Stimulated activated memory B cell treated with anti-CD40 and anti-IgM and Interleukin-4, amounts not matched to agents 10 μg/mL and 1 μg/mL and 100 μg/mL, for 72 hours (primary cell): Measurements from ENCODE around the gene JAZF1.

ENCODE experiments used
- ATAC-seq: fragments of 150-1000 bp; cut with Tn5 transposase; 2 replicates; pipeline ENCODE4 v1.10.0; 2021
- H3K27ac Mint-ChIP-seq: one replicate; pipeline ENCODE4 v1.8.0; 2022; ENCODE audit warnings: mild to moderate bottlenecking, mixed read lengths
- H3K27me3 Mint-ChIP-seq: one replicate; pipeline ENCODE4 v1.8.0; 2022; ENCODE audit warnings: mixed read lengths
- H3K36me3 Mint-ChIP-seq: one replicate; pipeline ENCODE4 v1.8.0; 2022; ENCODE audit warnings: mixed read lengths
- H3K4me1 Mint-ChIP-seq: one replicate; pipeline ENCODE4 v1.8.0; 2022; ENCODE audit warnings: mixed read lengths
- H3K4me3 Mint-ChIP-seq: one replicate; pipeline ENCODE4 v1.8.0; 2022; ENCODE audit warnings: mild to moderate bottlenecking, moderate library complexity, mixed read lengths
- H3K9me3 Mint-ChIP-seq: one replicate; pipeline ENCODE4 v1.8.0; 2022; ENCODE audit warnings: mixed read lengths

The JAZF1 gene

DNA sequence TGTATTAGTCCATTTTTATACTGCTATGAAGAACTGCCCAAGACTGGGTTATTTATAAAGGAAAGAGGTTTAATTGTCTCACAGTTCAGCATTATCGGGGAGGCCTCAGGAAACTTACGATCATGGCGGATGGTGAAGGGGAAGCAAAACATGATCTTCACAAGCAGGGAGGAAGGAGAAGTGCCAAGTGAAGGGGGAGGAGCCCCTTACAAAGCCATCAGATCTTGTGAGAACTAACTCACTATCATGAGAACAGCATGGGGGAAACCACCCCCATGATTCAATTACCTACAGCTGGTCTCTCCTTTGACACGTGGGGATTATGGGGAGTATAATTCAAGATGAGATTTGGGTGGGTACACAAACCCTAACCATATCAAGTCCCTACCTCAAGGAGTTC is 85.4 kb downstream of the JAZF1 start:
- H3K36me3 Mint-ChIP-seq: peaks cover 27% of the 10 kb centered on the region
- peak overlapping the region; percentile 13 for H3K27ac Mint-ChIP-seq
- no peaks in the 10 kb centered on the region for H3K9me3 Mint-ChIP-seq
- no peaks in the 10 kb centered on the region for H3K27me3 Mint-ChIP-seq
- no peak for ATAC-seq
- H3K4me3 Mint-ChIP-seq: no peak overlapping the region
- H3K4me1 Mint-ChIP-seq: peaks cover 41% of the 10 kb centered on the region

DNA sequence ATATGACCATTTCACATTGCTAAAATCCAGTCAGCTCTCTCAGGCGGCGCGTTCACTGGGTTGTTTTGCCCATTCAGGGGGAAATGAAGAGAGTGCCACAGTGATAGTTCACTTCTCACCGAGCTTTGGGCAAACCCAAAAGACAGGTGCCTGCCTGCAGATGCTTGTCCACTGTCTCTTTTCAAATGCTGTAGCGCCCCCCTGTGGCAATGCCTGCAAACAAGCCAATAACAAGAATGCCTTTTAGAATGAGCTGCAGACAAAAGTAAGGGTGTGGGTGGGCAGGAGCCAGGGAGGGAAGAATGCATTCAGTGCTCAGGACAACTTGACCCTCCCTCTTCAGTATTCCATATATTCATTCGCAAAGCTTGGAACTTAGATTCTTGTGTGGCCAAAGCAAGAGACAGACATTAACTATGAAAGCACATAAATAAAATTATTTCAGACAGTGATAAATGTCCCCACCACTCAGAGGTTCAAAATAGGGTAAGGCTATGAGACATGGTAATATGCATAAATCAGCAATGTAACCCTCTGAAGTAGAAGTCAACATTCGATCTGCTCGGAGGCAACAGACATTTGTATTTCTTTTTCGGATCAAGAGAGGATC is 86.9 kb downstream of the JAZF1 start:
- no peak for ATAC-seq
- peaks cover 3% of the 10 kb centered on the region for H3K9me3 Mint-ChIP-seq
- peaks cover 56% of the 10 kb centered on the region for H3K4me1 Mint-ChIP-seq
- H3K27me3 Mint-ChIP-seq: no peaks in the 10 kb centered on the region
- no peak overlapping the region for H3K4me3 Mint-ChIP-seq
- peaks cover 38% of the 10 kb centered on the region for H3K36me3 Mint-ChIP-seq
- H3K27ac Mint-ChIP-seq: no peak overlapping the region

DNA sequence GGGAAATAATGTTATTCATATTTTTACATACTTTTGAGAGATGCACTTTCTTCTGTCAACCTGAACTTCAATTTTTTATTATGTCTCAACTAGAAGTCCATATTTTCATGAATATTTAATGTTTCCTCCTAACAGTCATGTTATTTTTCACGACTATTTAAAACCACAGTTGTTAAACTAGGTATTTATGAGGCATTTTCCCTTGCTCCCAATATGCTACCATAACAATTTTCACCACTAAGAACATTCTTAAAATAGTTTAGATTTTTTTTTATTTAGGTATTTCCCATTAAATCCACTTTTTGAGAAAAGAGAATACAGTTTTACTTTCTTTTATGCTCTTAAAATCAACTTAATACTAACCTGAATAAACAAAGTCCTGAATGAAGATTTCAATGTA is 89.4 kb downstream of the JAZF1 start:
- no peak for ATAC-seq
- Mint-ChIP-seq H3K27ac (no peak overlapping the region), H3K4me1 (peaks cover 53% of the 10 kb centered on the region), H3K27me3 (no peaks in the 10 kb centered on the region), H3K36me3 (peaks cover 38% of the 10 kb centered on the region), H3K4me3 (no peak overlapping the region), H3K9me3 (peaks cover 3% of the 10 kb centered on the region)

DNA sequence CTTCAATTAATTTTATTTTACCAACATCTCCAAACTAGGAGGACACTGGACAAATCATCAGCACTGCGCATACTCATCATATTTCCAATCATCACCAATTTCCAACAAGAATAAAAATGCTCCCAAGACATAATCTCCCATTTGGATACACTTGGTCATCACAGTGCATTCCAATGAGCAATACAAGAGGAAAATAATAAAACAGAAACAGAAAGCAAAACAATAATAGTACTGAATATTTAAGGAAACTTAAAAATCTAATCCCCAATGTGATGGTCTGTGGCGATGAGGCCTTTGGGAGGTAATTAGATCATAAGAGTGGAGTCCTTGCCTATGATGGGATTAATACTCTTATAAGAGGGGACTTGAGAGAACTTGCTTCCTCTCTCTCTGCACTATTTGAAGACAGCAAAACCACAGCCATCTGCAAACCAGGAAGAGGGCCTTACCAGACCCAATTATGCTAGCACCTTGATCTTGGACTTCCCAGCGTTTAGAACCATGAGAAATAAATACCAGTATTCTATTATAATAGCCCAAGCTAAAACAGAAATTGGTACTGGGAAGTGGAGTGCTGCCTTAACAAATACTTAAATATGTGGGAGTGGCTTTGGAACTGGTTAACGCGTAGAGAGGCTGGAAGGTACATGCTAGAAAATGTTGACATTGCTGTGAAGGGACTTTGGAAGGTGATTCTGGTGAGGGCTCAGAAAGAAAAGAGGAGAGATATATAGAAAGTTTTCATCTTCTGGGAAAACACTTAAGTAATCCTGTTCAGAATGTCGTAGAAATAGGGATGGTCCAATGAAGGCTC is 91.5 kb downstream of the JAZF1 start:
- ATAC-seq: no peak
- Mint-ChIP-seq H3K4me1 (peaks cover 46% of the 10 kb centered on the region), H3K4me3 (no peak overlapping the region), H3K27ac (peak overlapping the region; percentile 44), H3K9me3 (peaks cover 3% of the 10 kb centered on the region), H3K27me3 (no peaks in the 10 kb centered on the region), H3K36me3 (peaks cover 23% of the 10 kb centered on the region)

GRCh38 chr7:28088032-28088431 is 92.6 kb downstream of the JAZF1 start:
- peaks cover 15% of the 10 kb centered on the region for H3K36me3 Mint-ChIP-seq
- no peak overlapping the region for H3K4me3 Mint-ChIP-seq
- no peaks in the 10 kb centered on the region for H3K27me3 Mint-ChIP-seq
- no peak overlapping the region for H3K27ac Mint-ChIP-seq
- H3K9me3 Mint-ChIP-seq: peaks cover 3% of the 10 kb centered on the region
- peaks cover 45% of the 10 kb centered on the region for H3K4me1 Mint-ChIP-seq
- no peak for ATAC-seq

DNA sequence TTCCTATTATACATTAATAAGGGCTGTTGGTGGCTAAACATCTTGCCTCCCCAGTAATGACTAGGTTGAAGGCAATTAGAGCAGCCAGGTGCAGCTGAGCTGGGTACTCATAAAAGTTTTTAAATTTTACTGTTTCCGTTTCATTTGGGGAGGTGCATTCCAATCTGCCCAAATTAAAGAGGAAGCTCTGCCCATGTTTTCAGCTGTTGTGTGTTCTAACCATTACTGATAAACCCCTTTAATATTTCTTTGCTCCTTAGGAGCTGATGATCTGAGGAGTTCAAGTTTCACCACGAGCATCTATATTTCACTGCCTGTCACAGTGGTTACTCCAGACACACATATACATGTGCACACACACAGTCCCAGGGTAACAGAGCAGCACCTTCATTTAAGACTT is 94.4 kb downstream of the JAZF1 start:
- Mint-ChIP-seq H3K4me1 (peaks cover 61% of the 10 kb centered on the region), H3K27me3 (no peaks in the 10 kb centered on the region), H3K36me3 (peaks cover 15% of the 10 kb centered on the region), H3K9me3 (peaks cover 3% of the 10 kb centered on the region), H3K4me3 (no peak overlapping the region), H3K27ac (peak overlapping the region; percentile 29)
- peak; percentile 76 for ATAC-seq

DNA sequence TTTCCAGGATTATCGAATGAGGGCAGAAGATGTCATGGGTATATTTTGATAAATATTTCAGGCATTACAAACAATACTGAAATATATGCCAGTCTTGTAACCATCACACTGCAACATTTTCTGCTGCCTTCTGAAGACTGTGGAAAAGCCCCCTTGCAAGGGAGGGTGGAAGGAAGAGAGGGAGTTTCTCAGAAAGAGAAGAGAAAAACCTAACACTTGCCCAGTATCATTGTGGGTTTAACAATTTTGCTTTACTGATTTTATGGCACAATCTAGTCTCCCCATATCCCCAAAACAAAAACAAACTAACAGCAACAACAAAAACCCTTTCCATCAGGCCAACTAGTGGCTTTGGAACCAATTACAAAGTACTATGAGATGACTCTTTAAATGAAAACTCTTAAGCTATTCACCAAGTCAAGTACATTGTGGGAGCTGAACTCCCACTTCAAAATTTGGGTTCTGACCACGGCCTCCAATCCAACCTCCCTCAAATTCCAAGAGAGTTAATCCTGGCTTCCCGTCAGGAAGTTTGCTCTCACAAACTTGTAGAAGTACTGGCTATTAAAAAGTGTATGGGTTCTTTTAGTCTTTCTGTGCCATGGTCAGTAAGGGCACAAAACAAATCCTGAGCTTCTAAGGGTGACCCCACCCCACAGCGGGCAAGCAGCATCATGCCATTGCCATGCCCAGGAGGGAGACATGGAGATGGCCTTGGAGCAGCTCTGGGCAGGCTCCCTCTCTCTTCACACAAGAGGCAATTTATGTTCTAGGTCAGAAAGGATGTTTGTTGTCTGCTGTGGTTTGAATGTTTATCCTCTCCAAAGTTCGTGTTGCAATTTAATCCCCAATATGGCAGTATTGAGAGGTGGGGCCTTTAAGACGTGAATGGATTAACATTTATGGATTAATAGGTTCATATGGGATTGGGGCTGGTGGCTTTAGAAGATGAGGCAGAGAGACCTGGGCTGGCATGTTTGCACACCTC is 96.3 kb downstream of the JAZF1 start:
- no peak for ATAC-seq
- H3K36me3 Mint-ChIP-seq: peaks cover 2% of the 10 kb centered on the region
- peak overlapping the region; percentile 15 for H3K27ac Mint-ChIP-seq
- no peak overlapping the region for H3K4me3 Mint-ChIP-seq
- peaks cover 58% of the 10 kb centered on the region for H3K4me1 Mint-ChIP-seq
- H3K9me3 Mint-ChIP-seq: peaks cover 1% of the 10 kb centered on the region
- no peaks in the 10 kb centered on the region for H3K27me3 Mint-ChIP-seq

GRCh38 chr7:28083164-28083997 is 97.2 kb downstream of the JAZF1 start:
- Mint-ChIP-seq H3K36me3 (no peaks in the 10 kb centered on the region), H3K27me3 (no peaks in the 10 kb centered on the region), H3K4me1 (peaks cover 52% of the 10 kb centered on the region), H3K4me3 (no peak overlapping the region), H3K9me3 (no peaks in the 10 kb centered on the region), H3K27ac (peak overlapping the region; percentile 15)
- no peak for ATAC-seq

DNA sequence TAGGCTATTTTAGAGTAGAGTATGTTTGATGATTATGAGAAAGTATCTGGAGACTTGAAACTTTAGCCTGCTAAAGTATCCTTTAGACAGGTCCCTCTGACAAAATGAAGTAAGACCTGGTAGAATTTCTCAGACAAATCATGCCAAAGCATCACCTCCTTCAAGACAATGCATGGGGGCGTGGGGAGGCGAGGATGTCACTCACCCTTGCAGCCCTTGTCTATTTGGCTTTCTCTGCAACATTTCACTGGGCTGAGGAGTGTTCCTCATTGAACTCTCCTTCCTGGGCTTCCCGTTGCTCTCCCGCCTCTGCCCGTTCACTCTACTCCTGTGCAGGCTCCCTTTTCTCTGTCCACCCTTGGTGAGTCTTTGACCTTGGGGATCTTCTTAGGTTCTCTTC is 98.5 kb downstream of the JAZF1 start:
- Mint-ChIP-seq H3K36me3 (no peaks in the 10 kb centered on the region), H3K9me3 (no peaks in the 10 kb centered on the region), H3K27me3 (no peaks in the 10 kb centered on the region), H3K27ac (no peak overlapping the region), H3K4me3 (no peak overlapping the region), H3K4me1 (peaks cover 58% of the 10 kb centered on the region)
- ATAC-seq: no peak

GRCh38 chr7:28081016-28081415 is 99.6 kb downstream of the JAZF1 start:
- Mint-ChIP-seq H3K4me3 (no peak overlapping the region), H3K27me3 (no peaks in the 10 kb centered on the region), H3K4me1 (peaks cover 51% of the 10 kb centered on the region), H3K27ac (peak overlapping the region; percentile 8), H3K9me3 (no peaks in the 10 kb centered on the region), H3K36me3 (no peaks in the 10 kb centered on the region)
- no peak for ATAC-seq

DNA sequence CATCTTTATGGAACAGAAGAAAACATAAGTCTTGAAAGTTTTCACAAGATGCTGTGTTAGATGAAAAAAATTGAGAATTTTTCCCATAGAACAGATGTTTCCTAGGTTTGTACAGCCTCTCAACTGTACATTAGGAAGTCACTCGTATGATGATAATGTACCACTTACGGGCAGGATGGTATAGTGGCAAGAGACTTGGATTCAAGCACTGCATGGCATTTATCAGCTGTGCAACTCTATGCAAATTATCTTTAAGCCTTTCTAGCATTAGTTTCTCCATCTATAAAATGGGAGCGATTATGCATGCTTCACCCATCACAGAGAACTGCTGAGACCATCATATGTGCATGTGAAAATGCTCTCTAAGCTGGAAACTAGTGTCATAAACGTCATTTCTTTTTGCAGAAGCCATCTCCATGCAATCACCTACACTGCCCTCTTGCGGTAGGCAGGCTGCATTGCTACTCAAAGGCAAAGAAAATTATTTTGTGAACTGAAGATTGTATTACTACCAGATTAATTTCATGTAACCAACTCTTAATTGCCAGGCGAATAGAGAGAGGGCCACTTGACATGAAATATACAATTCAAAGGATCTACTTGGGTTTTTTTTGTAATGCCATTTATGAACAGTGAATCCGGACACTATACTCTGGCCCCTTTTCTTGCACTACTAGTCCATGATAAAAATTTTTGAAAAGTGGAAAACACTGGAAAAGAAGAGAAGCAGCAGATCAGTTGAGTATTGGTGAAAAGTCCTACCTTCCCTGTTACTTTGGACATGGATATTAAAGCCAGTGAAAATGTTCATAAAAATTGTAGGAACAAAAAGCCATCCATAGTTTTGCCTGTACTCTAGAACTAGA is 102.3 kb downstream of the JAZF1 start:
- Mint-ChIP-seq H3K36me3 (peaks cover 4% of the 10 kb centered on the region), H3K27me3 (no peaks in the 10 kb centered on the region), H3K9me3 (no peaks in the 10 kb centered on the region), H3K4me1 (peaks cover 45% of the 10 kb centered on the region), H3K4me3 (no peak overlapping the region), H3K27ac (no peak overlapping the region)
- no peak for ATAC-seq

- H3K27ac Mint-ChIP-seq: no peak overlapping the region
- H3K4me3 Mint-ChIP-seq: no peak overlapping the region
- peaks cover 10% of the 10 kb centered on the region for H3K36me3 Mint-ChIP-seq
Observed at GRCh38 chr7:28077616-28078015, 103.0 kb downstream of the JAZF1 start.

DNA sequence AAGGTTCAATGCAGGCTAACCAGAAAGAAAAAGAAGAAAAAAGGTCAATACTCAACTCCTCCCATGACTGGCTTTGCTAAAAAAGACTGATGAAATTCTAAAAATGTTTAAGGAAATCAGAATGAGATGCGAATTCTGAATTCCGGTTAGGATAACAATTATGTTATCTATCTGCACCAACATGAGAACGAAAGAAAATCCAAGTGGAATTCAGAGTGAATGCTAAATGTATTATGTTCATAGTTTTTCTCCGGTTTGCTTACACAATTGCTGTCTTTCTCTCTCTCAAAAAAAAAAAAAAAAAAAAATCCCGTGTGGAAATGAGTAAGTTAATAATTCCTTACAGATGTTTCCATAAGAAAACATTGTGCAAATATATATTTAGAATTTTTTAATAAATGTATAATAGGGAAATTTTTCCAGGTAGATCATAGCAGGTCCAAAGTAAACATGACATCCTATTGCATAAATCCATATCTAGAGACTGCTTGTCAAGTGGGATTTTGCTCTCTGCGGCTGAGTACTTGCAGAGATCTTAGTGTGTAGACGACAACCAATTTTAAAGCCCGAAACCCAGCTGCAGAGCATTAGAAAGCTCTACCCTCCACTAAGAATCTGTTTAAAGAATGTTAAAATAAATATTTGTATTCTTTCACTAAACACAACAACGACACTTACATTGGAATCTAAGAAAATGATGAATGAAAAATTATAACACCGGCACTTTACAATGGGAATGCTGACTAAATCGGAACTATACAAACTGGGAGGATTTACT is 104.0 kb downstream of the JAZF1 start:
- Mint-ChIP-seq H3K27me3 (no peaks in the 10 kb centered on the region), H3K27ac (no peak overlapping the region), H3K4me3 (no peak overlapping the region), H3K4me1 (peaks cover 36% of the 10 kb centered on the region), H3K36me3 (peaks cover 10% of the 10 kb centered on the region), H3K9me3 (no peaks in the 10 kb centered on the region)
- ATAC-seq: no peak

More at GRCh38 chr7:28077616-28078015, 103.0 kb downstream of the JAZF1 start:
- ATAC-seq: no peak
- Mint-ChIP-seq H3K27me3 (no peaks in the 10 kb centered on the region), H3K4me1 (peaks cover 44% of the 10 kb centered on the region), H3K9me3 (no peaks in the 10 kb centered on the region)
